Stimulated activated CD8-positive, alpha-beta memory T cell treated with anti-CD3 and anti-CD28 coated beads, Interleukin-12 subunit alpha, Interleukin-12 subunit beta, amount 100 ng/mL, for 24 hours (primary cell): ENCODE results near the gene ZBTB20.

Experiments used
- DNase-seq: peaks from one replicate; pipeline ENCODE4 v3.0.0-alpha.2; 2020; ENCODE audit errors: extremely low read depth

The ZBTB20 gene

DNA sequence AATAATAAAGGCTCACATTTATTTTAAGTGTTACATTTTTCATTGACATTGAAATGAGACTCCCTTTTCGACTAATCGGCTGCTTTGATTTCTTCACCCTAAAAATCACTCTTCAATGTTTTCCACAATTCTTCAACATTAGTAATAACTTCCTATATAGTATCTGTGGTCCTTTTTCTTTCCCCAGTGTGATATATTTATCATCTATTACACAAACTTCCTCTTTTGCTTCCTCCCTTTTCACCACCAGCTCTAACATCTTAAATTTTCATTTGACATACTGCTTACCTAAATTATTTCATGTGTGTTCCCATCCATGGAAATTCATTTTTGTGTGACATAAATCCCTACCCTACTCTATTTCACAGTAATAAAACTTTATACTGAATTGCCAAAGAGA is 608.9 kb downstream of the ZBTB20 start:
- DNase-seq = no peak

DNA sequence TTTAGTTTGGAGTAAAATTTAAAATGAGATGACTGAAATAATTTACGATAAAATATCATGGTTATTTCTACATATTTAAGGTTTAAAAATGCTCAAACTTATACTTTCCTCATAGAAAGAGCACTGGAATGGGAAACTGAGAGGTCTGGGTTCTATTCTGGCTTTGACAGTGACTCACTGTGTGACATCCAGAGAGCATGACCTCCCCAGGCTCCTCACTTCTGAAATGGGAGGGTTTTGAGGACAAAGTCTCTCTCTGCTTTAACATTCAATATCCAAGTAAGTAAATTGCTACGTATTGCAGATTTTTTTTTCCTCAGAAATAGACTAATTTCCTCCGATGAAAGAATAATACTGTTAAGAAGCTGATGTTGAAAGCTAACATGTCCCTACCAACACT is 618.6 kb downstream of the ZBTB20 start:
- DNase-seq = no peak

DNA sequence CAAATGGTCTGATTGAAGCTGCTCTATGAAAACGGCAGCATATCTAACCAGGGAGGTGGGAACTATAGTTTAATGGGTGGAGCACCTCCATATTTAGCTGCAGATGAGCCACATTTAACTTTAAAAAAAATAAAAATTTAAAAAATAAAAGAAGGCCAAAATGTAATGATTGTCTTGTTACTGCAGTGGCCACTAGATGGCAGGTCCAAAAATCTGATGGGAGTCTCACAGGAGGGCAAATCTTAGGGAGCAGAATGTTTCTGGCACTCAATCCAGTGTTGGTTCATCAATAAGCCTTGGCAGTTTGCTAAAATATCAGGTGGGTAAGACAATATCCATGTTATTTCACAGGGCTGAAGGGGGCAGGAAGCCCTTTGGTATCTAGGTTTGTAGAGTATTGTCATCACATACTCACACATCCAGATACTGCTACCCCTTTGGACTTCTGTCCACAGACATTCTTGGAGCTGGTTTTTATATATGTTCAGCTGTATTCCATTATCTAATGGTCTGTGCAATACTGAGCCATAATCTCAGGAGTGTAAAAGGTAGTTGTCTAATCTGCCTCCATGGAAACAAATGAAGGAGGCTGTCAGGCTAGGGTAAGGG is 619.9 kb downstream of the ZBTB20 start:
- DNase-seq = no peak

DNA sequence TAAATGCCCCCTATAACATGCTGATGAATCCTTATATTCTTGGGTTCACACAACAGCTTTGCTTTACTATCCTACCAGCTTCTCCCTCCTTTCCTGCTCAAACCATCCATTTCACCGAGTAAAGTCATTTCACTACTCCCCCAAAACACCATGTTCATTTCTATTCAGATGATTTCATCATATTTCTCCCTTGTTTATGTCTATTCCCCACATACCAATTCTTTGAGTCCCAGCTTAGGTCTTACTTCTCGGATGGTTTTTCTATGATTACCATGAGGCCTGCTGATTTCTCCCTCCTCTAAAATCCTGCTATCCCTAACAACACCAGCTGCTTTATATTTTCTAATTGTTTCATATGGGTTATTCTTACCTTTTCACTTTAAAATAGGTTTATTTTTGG is 621.8 kb downstream of the ZBTB20 start:
- no peak for DNase-seq

DNA sequence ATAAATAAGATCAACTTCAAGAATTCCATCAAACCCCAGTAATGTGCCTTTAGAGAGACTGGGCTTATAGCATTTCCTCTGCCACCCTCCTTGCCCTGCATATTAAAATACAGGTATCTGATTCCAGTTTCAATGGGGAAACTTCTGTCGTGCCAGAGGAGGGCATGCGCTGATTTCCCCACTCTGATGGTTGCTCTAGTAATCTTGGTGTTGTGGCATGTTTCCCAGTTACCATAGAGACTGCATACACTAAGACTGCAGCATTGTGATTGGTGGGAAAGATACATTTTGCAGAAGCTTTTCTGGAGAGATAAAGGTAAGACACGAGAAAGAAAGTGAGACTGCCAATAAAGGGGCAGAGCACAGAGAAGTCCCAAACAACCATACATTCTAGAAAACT is 627.7 kb downstream of the ZBTB20 start:
- no peak for DNase-seq

DNA sequence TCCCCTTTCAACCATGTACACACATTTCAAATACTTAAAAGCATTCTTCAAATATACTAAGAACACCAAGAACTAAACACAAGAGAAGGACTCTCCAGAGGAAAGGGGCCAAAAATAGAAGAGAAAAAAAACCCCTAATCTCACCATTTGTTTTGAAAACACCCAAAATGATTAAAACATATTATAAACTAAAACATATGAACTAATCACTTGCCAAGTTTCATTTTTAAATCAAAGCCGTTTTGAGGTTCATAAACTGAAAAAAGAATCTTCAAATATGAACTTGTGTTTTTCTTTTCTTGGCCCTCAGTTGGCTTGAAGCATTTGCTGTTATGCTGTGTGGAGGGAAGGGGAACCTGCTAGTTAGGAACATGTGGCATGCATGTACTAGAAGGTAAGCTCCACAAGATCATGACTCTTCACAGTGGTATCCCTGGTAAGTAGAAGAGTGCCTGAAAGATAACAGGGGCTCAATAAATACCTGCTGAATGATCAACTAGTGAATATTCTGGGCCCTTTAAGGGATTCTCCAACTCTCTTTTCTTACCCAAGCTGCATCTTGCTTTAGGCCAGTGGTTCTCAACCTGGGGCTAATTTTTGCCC is 628.8 kb downstream of the ZBTB20 start:
- DNase-seq = no peak

DNA sequence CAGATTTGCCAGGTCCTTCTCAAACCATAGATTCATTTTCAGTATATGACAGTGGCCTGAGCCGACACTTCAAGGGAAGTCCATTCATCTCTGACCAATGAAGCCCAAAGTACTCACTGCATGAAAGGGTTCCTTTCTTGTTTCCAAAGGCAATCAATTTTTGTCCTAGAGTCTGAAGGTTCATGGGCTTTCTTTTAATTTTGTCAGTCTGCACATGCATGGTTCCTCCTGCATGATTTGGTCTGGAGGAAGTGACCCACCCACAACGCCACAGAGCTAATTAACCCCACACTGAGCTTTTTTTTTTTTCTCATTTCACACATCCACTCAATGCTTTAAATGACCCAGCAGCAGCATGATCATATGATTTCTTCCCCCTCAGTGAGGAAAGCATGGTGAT is 636.9 kb downstream of the ZBTB20 start:
- no peak for DNase-seq

DNA sequence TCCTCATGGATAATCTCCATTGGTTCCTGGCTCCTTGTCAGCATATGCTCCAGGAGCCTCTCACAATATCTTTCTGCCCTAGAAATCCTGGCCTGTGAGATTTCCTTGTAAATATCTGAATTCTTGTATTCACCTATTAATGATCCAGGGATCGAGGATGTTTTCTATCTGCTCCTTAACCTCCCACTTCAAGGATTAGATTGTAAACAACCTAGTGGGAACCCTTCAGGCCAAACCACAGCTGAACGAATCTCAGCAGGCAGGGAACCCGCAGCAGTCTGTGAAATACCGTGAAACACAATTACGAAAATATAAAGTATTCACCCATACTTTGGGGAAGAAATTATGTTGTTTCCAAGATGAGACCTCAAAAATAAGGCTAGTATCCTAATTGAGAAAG is 637.3 kb downstream of the ZBTB20 start:
- DNase-seq = no peak

DNA sequence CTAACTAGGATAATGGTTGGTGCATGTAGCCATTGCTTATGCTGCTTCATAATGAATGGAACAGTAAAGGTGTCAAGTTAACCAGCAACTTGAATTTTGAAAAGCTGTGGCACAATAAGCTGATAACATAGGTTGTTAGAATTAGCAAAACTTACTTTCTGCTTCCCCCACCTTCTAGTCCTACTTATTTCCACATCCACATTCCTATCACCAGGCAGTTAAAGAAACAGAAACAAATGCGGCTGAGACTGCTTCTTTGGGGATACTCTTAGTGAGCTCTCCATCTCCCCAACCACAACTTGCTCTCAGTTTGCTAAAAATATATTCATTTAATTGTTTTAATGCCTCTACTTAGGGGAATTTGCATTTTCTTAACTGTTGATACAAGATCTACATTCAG is 638.1 kb downstream of the ZBTB20 start:
- no peak for DNase-seq

DNA sequence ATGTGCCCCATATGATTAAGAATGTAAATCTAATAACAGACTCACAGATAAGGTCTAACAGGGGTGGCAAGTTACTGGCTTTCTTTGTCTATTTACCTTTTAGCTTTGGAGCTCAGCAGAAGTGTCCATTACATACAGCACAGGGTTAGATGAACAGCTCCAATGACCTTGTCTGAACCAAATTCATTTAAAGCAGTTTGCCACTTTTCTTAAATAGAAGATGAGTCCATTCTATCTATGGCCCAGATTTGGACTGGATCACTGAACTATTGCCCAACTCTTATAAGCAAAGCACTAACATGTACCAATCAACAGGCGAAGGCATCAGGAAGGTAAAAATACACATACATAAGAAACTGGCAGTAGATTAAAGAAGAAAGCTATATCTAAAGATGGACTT is 638.9 kb downstream of the ZBTB20 start:
- DNase-seq = no peak

DNA sequence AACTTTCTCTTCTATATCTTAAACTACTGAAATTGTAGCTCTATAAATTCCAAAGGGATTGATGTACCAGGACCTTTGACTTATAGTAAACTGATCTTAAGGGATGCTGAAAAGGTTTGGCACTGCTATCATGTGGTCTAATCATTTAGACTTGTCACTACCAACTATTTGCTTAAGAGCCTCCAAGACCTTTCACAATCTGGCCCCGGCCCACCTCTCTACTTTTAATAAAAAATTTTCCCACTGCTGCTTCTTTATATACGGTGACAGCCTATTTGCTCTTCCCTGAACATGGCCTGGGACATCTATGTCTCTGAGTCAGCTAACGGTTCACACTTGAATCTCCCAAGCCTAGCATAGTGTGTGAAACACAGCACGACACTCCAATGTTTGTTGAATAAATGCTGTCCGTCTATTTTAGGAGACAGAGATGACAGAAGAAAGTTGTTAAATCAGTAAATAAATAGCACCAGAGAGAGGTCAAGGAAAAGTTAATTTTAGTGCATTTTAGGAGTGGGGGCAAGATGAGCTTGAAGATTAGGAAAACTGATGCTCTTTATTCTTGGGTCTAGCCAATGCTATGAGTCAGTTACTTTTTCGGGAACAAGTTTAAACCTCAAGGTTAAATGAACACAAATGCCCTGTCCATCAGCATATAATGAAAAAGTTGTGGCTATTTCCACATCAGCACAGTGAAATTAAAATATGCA is 640.3 kb downstream of the ZBTB20 start:
- no peak for DNase-seq

DNA sequence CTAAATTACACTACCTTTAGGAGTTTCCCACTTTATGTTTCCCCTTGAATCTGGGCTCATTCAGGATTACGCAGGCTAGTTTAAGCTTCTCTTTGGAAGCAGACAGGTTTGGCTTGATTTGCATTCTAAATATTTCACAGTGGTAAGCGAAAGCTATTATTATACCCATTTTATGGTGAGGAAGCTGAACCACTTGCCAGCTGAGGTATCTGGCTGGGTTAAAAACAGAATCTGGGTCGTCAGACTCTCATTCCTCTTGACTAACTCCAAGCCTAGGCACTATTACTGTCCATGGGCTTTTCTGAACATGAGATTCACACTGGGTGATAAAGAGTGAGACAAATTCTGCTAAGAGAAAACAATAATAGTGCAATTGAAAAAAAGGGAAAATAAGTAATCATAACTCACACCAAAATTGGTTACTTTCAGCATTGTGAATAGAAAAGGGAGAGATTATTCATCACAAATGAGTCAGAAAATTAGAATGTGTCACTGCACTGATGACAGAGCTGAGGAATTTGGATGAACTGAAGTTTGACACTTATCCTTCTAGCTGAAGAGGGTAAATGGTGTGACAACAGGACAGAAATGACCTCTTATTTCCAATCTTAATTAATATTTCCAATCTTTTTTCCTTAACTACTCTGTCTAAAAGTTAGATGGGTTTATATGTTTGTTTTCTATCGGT is 642.0 kb downstream of the ZBTB20 start:
- no peak for DNase-seq

DNA sequence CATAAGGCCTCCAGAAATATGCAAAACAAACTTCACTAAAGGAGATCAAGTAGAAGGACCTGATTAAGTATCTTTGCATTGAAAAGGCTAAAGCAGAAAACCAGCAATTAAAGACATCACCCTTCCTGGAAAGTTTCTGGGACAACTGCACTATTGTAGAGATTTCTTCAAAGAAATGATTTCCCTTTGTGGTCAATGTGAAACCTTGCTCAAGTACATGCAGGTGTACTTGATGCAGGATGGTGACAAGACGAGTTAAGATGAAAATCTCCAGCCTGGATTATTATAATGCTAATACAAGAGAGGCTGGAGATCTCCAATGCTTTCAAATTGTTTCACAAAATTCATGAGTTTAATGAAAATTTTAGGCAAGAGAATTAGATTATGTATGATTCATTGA is 644.9 kb downstream of the ZBTB20 start:
- no peak for DNase-seq

DNA sequence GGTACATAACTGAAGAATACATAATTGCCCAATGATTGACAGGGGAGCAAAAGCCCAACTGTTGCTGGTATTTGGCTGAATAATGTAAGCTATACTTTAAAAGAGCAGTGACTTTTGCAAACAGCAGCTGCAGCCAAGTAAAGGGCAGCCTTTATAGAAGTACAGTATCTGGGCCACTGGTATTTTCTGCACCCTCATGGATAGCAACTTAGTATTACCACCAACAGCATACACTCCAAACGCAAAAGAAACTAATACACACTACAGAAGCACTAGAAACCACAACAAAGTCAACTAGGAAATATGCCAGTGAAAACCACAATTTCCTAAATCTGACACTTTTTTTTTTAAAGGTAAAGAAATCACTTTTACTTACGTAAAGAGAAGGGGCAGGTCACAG is 647.1 kb downstream of the ZBTB20 start:
- DNase-seq = no peak

DNA sequence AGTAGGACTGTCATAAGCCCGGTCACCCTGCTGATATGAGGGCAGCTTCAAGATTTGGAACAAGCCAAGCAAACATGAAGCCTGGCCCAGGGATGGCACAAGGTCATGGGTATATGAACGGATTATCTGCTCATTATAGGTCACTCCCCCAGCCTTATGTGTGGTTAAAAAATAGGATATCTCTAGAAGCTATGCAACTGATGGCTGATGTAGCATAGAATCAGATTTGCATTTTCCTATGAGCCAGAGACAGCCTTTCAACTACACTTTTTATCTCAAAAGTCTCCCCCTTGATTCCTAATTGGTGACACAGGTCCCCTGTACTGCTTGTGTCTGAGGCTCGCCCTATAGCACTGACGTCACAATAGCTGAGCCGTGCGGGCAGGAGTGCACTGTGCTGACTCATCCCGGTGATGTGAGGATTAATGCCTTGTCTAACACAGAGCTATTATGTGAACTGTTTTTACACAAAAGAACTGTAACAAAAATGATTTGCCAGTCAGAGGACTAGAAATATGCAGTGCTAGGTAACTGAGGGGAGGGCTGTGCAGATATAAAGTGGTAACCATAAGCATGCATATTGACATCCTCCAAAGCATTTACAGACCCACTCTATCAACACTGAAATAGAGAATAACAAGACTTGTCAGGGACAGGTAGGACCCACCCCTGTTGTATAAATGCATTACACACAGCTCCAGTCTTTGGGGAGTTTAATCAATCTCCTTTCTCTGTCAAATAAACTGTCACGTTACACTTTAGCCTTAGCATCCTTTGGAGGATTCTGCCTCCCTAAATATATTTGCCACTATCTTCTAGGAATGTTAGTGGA is 648.3 kb downstream of the ZBTB20 start:
- DNase-seq = no peak

DNA sequence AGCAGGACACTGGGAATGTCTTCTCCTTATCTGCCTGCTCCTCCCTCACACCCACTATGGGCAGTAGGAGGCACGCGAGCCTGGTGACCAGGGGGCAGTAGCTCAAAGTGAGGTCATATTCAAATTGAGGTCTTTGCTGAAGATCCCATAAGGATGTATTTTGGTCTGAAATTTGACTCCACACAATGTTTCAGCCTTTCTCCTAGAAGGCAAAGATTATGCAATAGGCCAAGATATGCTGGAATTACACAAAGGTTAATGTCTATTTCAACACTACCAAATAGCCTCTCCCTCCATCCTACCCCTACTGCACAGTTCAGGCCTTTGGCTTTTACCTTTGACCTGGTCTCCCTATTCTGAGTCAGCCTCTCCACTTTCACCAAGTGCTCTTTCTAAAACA is 650.2 kb downstream of the ZBTB20 start:
- DNase-seq = no peak

DNA sequence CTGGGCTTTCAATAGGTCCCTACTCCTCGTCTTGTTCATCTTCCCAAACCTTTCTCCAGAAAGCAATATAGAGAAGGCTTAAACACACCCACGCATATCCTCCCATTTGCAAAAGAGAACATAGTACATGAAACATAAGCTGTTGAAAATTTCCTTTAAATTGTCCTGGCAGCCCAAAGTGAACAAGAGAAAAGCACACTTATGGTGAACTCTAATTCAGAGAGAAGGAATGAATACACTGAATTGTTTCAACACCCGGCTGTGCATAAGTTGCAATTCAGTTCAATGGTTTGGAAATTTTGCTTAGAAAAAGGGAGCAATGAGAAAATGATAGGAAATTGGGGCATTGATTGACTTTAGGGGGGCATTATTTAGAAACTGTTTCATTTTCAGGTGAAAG is 650.6 kb downstream of the ZBTB20 start:
- no peak for DNase-seq

DNA sequence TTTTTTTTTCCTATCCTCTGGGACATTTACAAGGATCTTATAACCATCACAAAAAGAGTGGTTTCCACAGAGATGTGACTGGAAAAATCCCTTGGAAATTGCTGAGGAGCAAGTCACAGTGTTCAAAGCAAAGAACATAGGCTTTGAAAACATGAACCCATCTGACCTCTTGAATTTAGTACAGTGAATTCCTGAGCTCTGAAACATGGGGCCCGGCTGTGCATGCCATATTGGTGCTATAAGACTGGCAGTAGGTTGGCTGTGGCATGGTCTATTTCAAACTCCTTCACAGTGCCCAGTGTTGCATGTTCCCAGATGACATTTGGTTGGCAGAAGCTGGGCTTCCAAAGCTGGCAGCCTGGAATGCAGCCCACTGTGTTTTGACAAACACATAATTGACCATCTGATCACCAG is 651.1 kb downstream of the ZBTB20 start:
- DNase-seq = no peak

DNA sequence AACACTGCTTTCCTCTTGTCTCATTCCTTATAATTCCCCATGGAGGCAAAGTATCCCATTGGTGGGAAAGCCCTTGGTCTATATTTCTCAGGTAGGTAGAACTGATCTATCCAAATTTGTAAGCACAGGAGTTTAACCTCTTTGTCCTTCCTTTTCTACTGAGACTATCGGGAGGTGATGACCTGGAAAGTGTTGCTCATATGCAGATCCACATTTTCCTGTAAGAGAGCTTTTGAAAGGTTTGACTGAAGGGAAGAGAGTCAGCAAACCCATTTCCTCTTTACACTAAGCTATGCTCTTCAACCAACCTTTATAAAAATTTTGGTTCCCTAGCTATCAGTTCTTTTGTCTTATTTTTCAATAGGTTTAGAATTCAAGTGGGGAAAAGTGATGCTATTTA is 652.6 kb downstream of the ZBTB20 start:
- DNase-seq = no peak

DNA sequence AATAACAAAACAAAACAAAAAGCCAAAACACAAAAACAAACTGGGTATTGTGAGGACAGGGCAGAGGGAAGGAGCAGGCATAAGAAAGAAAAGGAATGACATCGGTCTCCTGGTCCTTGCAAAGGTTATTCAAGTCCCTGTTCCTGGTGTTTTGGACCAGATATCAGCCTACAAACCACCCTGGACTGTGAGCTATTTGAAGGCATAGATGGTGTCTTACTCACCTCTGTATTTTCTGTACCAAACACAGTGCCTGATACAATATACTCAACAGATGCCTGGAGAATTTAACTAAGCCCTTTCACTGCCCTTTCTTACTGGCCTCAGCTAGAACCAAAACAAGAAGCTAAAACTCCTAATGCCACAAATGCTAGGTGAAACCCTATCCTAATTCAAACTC is 656.3 kb downstream of the ZBTB20 start:
- DNase-seq = no peak

DNA sequence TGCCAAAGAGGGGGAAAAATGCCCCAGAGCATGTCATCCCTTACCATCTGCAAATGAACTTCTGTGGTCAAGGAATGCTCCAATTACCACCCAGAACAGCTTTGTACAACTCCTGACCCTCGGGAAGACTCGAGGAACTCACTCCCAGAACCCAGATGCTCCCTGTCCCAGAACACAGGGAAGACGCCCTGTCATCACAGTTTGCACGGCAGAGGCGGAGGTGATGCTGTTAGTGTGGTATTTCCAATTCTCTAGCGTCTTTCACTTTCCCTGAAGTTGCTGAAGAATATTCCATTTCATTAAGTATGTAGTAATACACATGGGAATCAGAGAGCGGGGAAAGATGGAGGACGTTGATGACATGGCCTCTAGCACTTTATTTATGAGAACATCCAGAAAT is 659.6 kb downstream of the ZBTB20 start:
- DNase-seq = no peak

DNA sequence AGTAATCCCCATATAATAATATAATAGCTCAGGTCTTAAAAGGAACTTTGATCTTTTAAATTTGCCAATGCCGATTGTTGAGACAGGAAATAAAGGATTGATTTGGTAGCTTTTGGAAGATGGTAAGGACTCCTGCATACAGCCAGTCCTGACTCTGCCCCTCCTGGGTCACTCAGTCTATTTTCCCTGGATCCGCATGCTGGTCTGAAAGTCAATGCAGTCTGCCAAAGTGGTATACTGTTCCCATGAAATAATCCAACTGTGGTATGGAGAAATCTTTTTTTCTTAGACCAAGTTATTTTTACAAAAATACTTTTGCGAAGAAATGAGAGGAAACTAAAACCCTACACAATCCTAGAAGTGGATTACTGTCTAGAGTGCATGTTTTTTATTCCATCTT is 662.2 kb downstream of the ZBTB20 start:
- no peak for DNase-seq
